GM21447 (cell line): ENCODE measurements around the gene PTRH1.

ENCODE experiments used
- ATAC-seq: cut with Tn5 transposase; IDR thresholded peaks from one replicate; pipeline ENCODE4 v1.9.1; 2021; ENCODE audit not compliant: unreplicated experiment

The PTRH1 gene

GRCh38 chr9:127664678-127665507 lies 50.6 kb downstream of the PTRH1 start:
- no peak for ATAC-seq

DNA sequence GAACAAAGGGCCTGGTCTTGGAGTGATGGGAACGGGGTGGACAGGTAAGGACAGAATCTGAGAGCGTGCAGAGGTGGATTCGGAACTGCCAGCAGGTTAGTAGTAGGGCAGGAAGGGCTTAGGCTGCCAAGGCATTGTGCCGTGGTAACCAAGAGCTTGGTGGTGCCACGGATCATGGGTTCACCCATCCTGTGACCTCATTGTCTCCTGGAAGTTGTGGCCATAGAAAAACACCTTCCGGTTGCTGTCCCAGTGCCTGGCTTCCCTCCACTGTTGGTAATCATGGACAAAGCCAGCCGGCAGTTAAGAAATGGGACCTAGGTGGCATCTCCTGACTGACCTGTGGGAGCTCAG lies 51.2 kb downstream of the PTRH1 start:
- no peak for ATAC-seq
